Stimulated activated CD4-positive, alpha-beta T cell treated with anti-CD3 and anti-CD28 coated beads, Interleukin-1b, Interleukin-23, amount 100 ng/mL, for 1 hour (primary cell): ENCODE measurements around the gene EIF3F.

Source experiments
- DNase-seq, 2 donors: peaks; one replicate each; pipeline ENCODE4 v3.0.0-alpha.2; 2020; ENCODE audit warnings: low read depth in 2 of 2

The EIF3F gene

GRCh38 chr11:8039530-8040260 is 52.6 kb downstream of the EIF3F start:
- DNase-seq: no peak

DNA sequence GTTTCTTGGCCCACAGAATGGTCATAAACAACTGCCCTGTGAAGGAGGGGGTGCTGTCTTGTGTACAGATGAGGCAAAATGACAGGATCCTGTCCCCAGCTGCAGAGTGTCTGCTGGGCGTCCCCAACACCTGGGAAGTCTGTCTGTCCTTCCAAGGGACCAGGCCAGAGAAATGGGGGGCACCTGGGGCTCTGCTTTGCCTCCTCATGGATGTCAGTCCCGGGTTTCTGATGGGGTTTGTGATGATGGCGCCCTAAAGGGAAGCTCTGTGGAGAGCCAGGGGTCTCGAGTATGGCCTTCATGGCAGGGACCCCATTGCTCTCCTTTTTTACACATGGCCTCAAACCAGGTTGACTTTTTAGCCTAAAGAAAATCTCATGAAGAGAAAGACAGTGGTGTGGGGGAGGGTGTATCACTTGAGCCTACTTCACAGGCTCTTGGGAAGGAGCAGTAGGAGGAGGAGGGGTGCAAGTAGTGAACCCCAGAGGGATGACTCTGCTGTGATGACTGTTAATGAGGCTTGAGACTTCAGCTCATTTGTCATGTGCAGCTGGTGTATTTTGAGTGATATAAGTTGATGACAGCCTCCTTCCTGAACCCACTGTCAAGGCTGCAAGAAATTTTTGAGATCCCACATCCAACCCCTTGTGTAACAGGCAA is 53.3 kb downstream of the EIF3F start:
- no peak for DNase-seq

DNA sequence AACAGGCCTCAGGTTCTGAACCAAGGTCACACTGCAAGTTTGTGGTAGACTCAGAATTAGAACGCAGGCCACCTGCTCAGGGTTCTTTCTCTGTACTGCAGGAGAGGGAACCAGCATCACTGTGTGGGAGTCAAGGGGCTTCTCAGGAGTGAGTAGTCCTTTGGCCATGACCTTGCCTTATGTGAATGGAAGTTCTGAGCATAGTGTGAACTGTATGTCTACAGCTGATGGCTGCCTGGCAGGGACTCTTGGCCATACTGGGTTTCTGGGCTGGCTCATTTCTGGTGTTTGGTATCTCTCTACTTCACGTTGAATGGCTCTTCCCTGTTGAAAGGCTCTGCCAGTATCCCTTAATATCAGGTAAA is 53.8 kb downstream of the EIF3F start:
- no peak for DNase-seq

GRCh38 chr11:8041576-8041975 is 54.4 kb downstream of the EIF3F start:
- DNase-seq: no peak

DNA sequence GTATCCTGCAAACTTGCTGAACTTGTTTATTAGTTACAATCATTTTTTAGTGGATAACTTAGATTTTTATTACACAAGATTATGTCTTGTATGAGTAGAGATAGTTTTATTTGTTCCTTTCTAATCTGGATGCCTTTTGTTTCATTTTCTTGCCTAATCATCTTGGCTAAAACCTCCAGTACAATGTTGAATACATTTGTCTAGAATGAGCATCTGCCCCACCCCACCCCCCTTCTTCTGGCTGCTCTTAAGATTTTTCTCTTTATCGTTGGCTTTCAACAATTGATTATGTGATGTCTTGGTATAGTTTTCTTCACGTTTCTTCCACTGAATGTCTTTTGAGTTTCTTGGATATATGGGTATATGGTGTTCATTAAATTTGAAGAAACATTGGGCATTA is 56.6 kb downstream of the EIF3F start:
- no peak for DNase-seq

- no peak for DNase-seq
These were observed 58.7 kb downstream of the EIF3F start for GRCh38 chr11:8045839-8046238.

GRCh38 chr11:8047382-8047781 is 60.2 kb downstream of the EIF3F start:
- DNase-seq: no peak

GRCh38 chr11:8049084-8049483 is 61.9 kb downstream of the EIF3F start:
- no peak for DNase-seq
